NCI-H69 (cell line): ENCODE measurements around the gene SINHCAF.
A peak's percentile ranks its signal among the peaks of the same experiment; 100 is the strongest.
"Not testable (repeated sequence)": the region's sequence is repeated elsewhere in the genome, so short reads cannot be mapped to it uniquely, and the experiment has no call there.

ENCODE experiments used
- DNase-seq: peaks from one replicate; lab custom pipeline; 2025; lab: John Stamatoyannopoulos, UW

SINHCAF gene, protein sequence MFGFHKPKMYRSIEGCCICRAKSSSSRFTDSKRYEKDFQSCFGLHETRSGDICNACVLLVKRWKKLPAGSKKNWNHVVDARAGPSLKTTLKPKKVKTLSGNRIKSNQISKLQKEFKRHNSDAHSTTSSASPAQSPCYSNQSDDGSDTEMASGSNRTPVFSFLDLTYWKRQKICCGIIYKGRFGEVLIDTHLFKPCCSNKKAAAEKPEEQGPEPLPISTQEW

GRCh38 chr12:31325877-31326631, at the start of gene SINHCAF:
TSS of gene SINHCAF (minus strand) at chr12:31326150. CDS start at chr12:31298204, 27,946 bp downstream.
- peak; percentile 100 for DNase-seq

- DNase-seq: not testable (repeated sequence)
Measured at GRCh38 chr12:31375422-31375821, 49.5 kb upstream of the SINHCAF start.

DNA sequence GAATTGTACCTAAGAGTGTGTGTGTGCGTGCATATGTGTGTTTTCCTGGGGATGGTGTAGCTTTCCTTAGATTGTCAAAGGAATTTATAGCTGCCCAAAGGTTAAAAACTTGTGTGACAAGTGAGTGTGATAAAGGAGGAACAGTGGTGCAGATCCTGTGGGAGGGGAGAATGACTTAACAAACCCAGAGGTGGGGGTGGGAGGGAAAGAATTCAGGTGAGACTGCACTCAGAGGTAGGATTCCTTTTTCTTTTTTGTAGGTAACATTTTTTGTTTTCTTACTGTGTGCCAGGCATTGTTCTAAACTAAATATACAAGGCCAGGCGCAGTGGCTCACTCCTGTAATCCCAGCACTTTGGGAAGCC, 45.3 kb upstream of the SINHCAF start:
- peak; percentile 72 for DNase-seq

DNA sequence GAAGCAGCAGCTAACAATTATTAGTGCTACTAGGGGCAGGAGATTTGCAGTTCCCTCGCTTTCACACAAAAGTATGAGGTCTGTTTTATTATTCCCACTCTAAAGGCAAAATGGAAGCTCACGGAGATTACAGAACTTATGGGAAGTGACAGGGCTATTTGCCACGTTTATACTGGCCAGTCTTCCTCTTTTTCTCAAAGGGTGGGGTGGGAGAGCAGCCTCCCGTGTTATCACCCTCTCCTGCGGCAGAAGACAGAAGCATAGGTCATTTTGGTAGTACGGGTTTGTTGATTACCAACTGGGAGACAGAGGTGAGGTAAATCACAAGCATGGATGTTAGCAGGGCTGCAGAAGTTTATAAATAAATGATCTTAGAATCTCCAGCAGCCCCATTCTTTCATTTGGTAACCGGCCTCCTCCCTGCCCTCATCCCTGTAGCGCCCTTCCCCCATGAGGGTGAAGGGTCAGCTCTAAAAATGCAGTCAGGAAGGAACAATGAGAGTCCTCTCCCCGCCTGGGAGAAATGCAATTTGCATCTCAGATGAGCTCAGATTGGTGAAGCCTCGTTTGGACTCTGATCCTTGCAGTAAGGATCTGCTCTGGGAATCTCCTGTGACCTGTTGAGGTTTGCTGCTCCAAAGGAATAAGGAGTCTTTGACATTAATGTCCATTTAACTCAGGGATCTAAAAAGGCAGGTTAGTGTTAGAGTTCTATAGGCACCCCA, 44.7 kb upstream of the SINHCAF start:
- peak; percentile 87 for DNase-seq

DNA sequence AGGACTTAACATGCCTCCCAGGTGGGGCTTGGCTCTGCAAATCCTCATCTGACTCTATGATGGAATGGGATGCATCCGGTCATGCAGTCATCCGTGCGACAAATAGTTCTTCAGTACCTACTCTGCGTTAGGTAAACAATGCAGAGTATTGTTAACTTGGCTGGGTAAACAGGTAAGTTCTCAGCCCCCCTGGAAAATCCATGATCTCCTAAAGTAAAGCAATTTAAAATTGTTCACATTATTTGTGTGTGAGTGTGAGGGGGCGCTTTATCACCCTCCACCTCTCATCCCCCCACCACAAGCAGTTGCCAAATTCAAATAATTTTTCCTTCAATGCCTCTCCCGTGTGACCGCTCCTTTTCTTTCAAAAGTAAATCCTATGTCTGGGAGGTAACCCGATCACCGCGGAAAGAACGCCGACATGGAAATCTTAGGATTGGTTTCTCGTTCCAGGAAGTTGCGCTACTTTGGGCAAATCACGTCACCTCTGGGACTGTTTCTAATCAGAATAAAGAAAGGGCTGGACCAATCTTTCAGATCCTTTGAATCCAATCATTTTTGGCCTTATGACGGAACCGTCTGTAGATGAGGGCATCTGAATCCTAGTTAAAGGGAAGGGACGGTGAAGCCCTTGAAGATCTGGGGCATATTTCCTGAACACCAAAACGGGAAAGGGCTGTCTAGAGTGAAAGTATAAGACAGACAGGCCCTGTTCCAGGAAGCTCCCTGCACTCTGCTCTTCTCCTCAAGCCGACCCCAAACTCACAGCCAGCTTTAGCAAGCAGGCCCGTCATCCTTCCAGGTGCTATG, 44.0 kb upstream of the SINHCAF start:
- peak; percentile 87 for DNase-seq

- DNase-seq: peak; percentile 75
Measured at GRCh38 chr12:31368666-31369361, 42.9 kb upstream of the SINHCAF start.

GRCh38 chr12:31366104-31366621, 40.2 kb upstream of the SINHCAF start:
- DNase-seq: no peak

GRCh38 chr12:31363831-31364230, 37.9 kb upstream of the SINHCAF start:
- DNase-seq: peak; percentile 85

GRCh38 chr12:31363416-31363809, 37.5 kb upstream of the SINHCAF start:
- peak; percentile 89 for DNase-seq

GRCh38 chr12:31362759-31363415, 36.9 kb upstream of the SINHCAF start:
- peak; percentile 100 for DNase-seq

GRCh38 chr12:31362115-31362758, 36.3 kb upstream of the SINHCAF start:
- DNase-seq: peak; percentile 100

- no peak for DNase-seq
Measured at GRCh38 chr12:31361730-31362114, 35.8 kb upstream of the SINHCAF start.

- peak; percentile 73 for DNase-seq
Measured at GRCh38 chr12:31355747-31356107, 29.8 kb upstream of the SINHCAF start.

GRCh38 chr12:31353750-31354708, 28.1 kb upstream of the SINHCAF start:
- peak; percentile 100 for DNase-seq

GRCh38 chr12:31346267-31346666, 20.3 kb upstream of the SINHCAF start:
- no peak for DNase-seq

GRCh38 chr12:31343139-31343538, 17.2 kb upstream of the SINHCAF start:
- DNase-seq: no peak

DNA sequence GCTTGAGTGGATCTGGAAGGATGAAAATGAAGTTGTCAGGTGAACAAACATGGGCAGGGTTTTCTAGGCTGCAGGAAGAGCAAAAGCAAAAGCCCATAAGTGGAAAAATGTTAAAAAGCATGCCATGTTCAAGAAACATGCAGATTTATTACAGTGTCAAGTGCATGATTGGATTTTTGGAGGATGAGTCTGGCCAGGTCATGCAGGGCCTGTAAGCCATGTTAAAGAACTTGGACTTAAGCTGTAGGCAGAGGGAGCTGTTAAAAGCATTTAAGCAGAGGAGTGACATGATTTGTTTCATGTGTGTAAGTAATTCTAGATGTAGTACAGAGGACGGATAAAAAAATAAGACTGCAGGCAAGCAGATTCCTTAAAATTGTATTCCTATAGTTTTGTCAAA, 16.3 kb upstream of the SINHCAF start:
- DNase-seq: peak; percentile 69

GRCh38 chr12:31339831-31340622, 14.1 kb upstream of the SINHCAF start:
- DNase-seq: no peak
